Activated T-helper 1 cell treated with anti-CD3 and anti-CD28 coated beads, Interleukin-12 subunit alpha, Interleukin-12 subunit beta, Interleukin-2, Interleukin-4 antibody, amounts not matched to agents 30 ng/mL and 10 ng/mL and 1 ng/mL, durations not matched to agents 14 hours and 24 hours and 36 hours (primary cell): ENCODE results near the gene CCR4. TPM values are rescaled to one million over a fixed set of nuclear protein-coding genes. Genes with fewer than 3 reads are reported as not detected.

Experiments
- DNase-seq: peaks from one replicate; pipeline ENCODE4 v3.0.0; 2021; ENCODE audit warnings: low spot score
- H3K27ac Mint-ChIP-seq: one replicate; pipeline ENCODE4 v1.8.0; 2021; ENCODE audit warnings: mild to moderate bottlenecking, mixed read lengths
- H3K27me3 Mint-ChIP-seq: one replicate; pipeline ENCODE4 v1.8.0; 2022; ENCODE audit warnings: mild to moderate bottlenecking, moderate library complexity, mixed read lengths; ENCODE audit not compliant: insufficient read depth
- H3K36me3 Mint-ChIP-seq: one replicate; pipeline ENCODE4 v1.8.0; 2021; ENCODE audit warnings: low read depth, mixed read lengths
- H3K4me1 Mint-ChIP-seq: one replicate; pipeline ENCODE4 v1.8.0; 2021; ENCODE audit warnings: low read depth, mixed read lengths
- H3K4me3 Mint-ChIP-seq: one replicate; pipeline ENCODE4 v1.8.0; 2021; ENCODE audit warnings: mild to moderate bottlenecking, moderate library complexity, mixed read lengths
- H3K9me3 Mint-ChIP-seq: one replicate; pipeline ENCODE4 v1.8.0; 2021; ENCODE audit warnings: mixed read lengths
- intact Hi-C: fragments of 100-400 bp; cut with micrococcal nuclease; formaldehyde crosslinking; loops from one replicate; pipeline ENCODE4 v1.15.1; 2024
- total RNA-seq: library from RNA; stranded (reverse); gene quantifications from 2 replicates; pipeline ENCODE4 v1.2.3, GENCODE V29; 2022

The CCR4 gene
- total RNA-seq, 1 donor from 2014 or later, result 110 TPM

DNA sequence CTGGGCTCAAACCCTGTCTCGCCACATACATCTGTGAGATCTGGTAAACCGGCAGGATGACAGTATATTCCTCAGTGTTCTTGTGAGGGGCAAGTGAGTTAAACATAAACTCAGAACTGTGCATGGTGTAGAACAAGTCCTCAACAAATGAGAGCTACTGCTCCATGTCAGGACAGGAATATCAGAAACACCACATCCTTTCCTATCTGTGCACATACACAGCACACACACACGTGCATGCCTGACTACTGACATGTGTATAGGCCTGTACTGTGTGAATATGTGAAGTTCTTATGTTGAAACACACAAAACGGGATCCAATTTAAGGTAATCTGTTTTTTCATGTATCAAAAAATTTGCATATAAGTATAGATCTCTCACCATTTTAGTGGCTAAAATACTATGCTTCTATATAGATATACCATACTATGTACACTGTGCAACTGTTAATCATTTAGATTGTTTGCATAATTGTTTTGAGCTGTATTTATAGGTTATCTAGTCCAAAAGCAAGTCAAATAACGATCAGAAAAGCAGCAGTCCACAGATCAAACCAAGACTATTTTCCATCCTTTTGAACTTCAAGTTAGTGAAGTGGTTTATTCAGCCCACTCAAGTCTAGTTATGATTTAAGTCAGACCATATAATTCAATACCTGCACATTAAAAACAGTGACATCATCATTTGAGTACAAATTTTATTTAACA lies 44.8 kb downstream of the CCR4 start:
- peaks cover 51% of the 10 kb centered on the region for H3K36me3 Mint-ChIP-seq
- DNase-seq, result no peak
- peaks cover 88% of the 10 kb centered on the region for H3K4me1 Mint-ChIP-seq
- H3K27me3 Mint-ChIP-seq, result no peaks in the 10 kb centered on the region
- H3K27ac Mint-ChIP-seq, result peak overlapping the region; percentile 79
- intact Hi-C loops, result loop anchor here (1.0 kb wide), 1 partner anchor 10 kb away; no protein-coding TSS in a partner anchor
- peak overlapping the region; percentile 6 for H3K4me3 Mint-ChIP-seq
- H3K9me3 Mint-ChIP-seq, result no peaks in the 10 kb centered on the region

DNA sequence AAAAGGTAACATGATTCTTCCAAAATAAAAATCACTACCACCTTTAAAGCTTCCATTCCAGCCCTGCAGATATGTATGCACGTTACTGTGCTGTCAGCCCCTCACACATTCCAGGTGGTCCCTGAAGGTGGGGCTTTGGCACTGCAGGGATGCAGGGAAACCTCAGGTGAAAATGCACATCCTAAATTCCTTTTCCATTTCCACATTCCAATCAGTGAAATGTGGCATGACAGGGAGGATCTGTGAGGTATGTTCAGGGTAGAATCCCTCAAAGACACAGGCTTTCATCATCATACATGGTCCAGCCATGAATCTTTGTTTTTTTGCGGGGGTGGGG lies 45.3 kb downstream of the CCR4 start:
- intact Hi-C loops, result loop anchor here (1.0 kb wide), 1 partner anchor 10 kb away; no protein-coding TSS in a partner anchor
- Mint-ChIP-seq H3K4me3 (no peak overlapping the region), H3K27me3 (no peaks in the 10 kb centered on the region), H3K4me1 (peaks cover 89% of the 10 kb centered on the region), H3K36me3 (peaks cover 54% of the 10 kb centered on the region), H3K9me3 (no peaks in the 10 kb centered on the region), H3K27ac (peak overlapping the region; percentile 79)
- no peak for DNase-seq

DNA sequence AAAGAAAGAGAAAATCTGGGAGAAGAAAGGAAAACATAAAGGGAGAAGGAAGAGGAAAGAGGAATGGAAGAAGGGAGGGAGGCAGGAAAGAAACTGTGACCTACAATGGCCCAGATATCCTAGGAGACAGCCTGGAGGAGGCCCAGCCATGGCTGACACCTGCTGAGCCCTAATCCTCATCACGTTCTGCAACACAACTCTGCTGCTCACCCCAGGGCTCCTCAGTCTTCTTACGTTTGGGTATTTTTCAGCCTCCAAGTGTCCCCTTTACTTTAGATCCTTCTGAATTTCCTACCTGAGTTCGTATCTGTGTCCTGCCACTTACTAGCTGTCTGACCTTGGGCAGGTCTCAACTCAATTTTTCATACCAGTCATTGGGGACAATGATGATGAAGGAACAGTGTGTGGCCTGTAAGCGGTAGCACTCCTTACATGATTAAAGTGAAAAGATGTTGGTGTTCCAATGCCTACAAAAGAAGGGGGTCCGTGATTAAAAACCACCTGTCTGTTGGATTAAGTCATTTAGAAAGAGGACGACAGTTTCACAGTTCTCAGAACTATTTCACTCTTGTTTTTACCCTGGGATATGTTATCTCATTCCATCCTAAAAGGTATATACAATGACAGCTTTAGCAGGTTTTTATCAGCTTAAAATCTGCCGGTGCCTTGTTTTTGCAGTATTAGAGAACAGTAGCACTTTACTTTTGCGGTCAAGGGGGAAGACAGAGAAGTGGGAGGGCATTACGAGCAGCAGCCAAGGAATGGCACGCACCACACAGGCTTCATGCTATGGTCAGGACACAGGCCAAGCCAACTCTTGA lies 47.4 kb downstream of the CCR4 start:
- Mint-ChIP-seq H3K27me3 (no peaks in the 10 kb centered on the region), H3K4me1 (peaks cover 85% of the 10 kb centered on the region), H3K9me3 (no peaks in the 10 kb centered on the region), H3K27ac (peak overlapping the region; percentile 76), H3K36me3 (peaks cover 56% of the 10 kb centered on the region), H3K4me3 (peak overlapping the region; percentile 24)
- intact Hi-C loops, result no loop called here
- no peak for DNase-seq

DNA sequence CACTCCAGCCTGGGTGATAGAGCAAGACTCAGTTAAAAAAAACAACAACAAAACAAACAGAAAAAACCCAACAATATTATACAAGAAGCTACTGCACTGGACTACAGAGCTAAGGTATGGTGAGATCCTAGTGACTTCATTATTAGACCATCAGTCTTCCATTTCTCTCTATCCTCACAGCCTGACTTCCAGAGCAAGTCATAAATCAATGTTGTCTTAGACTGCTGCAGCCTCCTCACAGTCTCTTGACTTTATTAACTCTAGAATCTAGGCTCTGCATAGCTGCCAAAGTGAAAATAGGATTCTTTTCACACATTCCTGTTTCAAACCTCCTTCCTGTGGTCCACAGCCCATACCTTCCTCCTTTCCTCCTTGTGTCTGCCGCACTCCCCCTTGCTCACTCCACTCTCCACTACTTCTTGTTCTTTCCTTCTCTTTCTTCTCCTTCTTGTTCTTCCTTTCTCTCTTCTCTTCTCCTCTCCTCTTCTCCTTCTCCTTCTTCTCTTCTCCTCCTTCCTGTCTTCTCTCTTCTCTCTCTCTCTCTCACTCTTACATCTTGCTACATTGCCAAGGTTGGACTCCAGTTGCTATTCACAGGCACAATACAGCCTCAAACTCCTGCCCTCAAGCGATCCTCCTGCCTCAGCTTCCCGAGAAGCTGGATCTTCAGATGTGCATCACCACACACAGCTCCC lies 49.4 kb downstream of the CCR4 start:
- peaks cover 67% of the 10 kb centered on the region for H3K4me1 Mint-ChIP-seq
- DNase-seq, result no peak
- peak overlapping the region; percentile 66 for H3K27ac Mint-ChIP-seq
- intact Hi-C loops, result no loop called here
- peaks cover 49% of the 10 kb centered on the region for H3K36me3 Mint-ChIP-seq
- no peak overlapping the region for H3K4me3 Mint-ChIP-seq
- no peaks in the 10 kb centered on the region for H3K9me3 Mint-ChIP-seq
- no peaks in the 10 kb centered on the region for H3K27me3 Mint-ChIP-seq

DNA sequence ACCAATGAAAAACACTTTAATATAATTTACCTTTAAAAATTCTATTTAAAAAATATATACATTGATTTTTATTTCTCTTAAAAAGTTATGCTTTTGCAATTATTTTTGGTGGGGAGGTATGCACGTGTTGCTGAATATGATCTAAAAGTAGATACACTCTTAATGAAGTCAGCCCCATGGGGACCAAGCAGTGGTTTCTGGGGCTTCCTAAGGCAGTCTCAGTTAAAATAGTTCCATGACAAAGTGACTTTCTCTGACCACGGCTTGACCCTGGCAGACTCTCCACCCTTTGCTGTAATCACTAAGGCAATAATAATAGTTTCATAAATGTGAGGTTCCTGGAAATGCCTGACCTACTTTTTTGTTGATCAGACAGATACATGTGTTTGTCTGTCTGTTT lies 50.4 kb downstream of the CCR4 start:
- intact Hi-C loops, result no loop called here
- Mint-ChIP-seq H3K27me3 (no peaks in the 10 kb centered on the region), H3K36me3 (peaks cover 42% of the 10 kb centered on the region), H3K9me3 (no peaks in the 10 kb centered on the region), H3K27ac (no peak overlapping the region), H3K4me1 (peaks cover 67% of the 10 kb centered on the region), H3K4me3 (no peak overlapping the region)
- DNase-seq, result no peak

DNA sequence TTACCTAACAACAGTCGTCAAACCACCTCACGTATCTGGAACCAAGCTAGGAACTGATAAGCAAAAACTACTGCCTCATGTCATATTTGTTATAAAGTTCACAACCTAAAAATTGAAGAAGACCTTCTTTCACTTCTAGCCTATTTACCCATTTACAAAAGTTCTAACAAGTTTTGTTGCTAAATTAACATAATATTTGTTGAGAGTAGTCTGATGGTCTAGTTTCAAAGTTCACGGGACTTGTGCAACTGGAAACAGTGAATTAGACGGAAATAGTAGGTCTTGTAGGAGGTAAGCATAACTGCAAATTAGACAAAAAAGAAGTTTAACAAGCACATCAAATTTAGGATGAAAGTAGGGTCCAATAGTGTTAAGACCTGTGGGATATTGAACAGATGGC lies 51.9 kb downstream of the CCR4 start:
- no peak overlapping the region for H3K4me3 Mint-ChIP-seq
- H3K4me1 Mint-ChIP-seq, result peaks cover 69% of the 10 kb centered on the region

DNA sequence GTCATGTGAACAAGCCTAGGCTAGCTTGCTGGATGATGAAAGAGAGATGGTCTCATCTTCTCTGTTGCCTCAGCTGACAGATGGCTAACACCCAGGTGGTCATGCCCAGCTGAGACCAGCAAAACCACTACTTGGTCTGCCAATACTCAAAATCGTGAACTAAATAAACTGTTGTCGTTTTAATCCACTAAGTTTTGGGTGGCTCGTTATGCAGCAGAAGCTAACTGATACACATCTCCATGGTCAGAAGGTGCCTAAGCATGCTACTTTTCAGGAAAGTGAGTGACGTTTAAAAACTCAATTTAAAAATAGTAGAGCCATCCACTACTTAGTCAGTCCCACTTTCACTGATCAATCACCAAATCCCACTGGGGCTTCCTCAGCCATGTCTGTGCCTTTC lies 52.8 kb downstream of the CCR4 start:
- Mint-ChIP-seq H3K4me3 (no peak overlapping the region), H3K36me3 (peaks cover 40% of the 10 kb centered on the region), H3K4me1 (peaks cover 65% of the 10 kb centered on the region), H3K27ac (no peak overlapping the region), H3K9me3 (peaks cover 4% of the 10 kb centered on the region), H3K27me3 (no peaks in the 10 kb centered on the region)
- DNase-seq, result no peak
- intact Hi-C loops, result no loop called here

More for the DNA sequence above, 51.9 kb downstream of the CCR4 start:
- intact Hi-C loops, result no loop called here
- H3K9me3 Mint-ChIP-seq, result peaks cover 1% of the 10 kb centered on the region
- peak overlapping the region; percentile 32 for H3K27ac Mint-ChIP-seq
- no peaks in the 10 kb centered on the region for H3K27me3 Mint-ChIP-seq
- peaks cover 45% of the 10 kb centered on the region for H3K36me3 Mint-ChIP-seq
- DNase-seq, result no peak

DNA sequence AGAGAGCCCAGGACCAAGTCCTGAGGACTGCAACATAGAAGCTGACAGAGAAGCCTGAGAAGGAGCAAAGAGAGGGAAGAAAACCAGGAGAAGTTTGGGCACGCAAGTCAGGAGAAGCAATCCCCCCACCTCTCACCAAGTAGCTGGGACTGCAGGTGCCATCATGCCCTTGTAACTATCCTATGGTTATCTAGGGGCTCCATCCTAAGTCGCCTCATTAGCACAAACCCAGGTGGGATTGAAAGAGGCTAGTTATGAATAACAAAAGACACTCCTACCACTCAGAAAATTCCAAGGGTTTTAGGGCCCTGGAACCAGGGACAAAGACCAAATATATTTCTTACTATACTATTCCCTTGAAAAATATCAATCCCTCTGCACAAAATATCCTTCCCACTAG lies 53.5 kb downstream of the CCR4 start:
- Mint-ChIP-seq H3K4me3 (no peak overlapping the region), H3K27me3 (no peaks in the 10 kb centered on the region), H3K36me3 (peaks cover 40% of the 10 kb centered on the region), H3K9me3 (peaks cover 6% of the 10 kb centered on the region), H3K27ac (no peak overlapping the region), H3K4me1 (peaks cover 57% of the 10 kb centered on the region)
- no peak for DNase-seq
- intact Hi-C loops, result no loop called here

Other genes starting within 250 kb of the CCR4 start
- 0.08 TPM in 1 of 2 replicates, not detected in the other for gene TRIM71, start 133.6 kb upstream of the CCR4 start, total RNA-seq
- 51.7 and 65.0 TPM in 2 replicates for gene GLB1, start 145.5 kb downstream of the CCR4 start, total RNA-seq
- 14.9 and 15.5 TPM in 2 replicates for gene TMPPE, start 145.5 kb downstream of the CCR4 start, total RNA-seq
- 30.3 and 33.2 TPM in 2 replicates for gene CRTAP, start 162.4 kb downstream of the CCR4 start, total RNA-seq